ENCODE data around the gene DGKG.

The DGKG gene

DNA sequence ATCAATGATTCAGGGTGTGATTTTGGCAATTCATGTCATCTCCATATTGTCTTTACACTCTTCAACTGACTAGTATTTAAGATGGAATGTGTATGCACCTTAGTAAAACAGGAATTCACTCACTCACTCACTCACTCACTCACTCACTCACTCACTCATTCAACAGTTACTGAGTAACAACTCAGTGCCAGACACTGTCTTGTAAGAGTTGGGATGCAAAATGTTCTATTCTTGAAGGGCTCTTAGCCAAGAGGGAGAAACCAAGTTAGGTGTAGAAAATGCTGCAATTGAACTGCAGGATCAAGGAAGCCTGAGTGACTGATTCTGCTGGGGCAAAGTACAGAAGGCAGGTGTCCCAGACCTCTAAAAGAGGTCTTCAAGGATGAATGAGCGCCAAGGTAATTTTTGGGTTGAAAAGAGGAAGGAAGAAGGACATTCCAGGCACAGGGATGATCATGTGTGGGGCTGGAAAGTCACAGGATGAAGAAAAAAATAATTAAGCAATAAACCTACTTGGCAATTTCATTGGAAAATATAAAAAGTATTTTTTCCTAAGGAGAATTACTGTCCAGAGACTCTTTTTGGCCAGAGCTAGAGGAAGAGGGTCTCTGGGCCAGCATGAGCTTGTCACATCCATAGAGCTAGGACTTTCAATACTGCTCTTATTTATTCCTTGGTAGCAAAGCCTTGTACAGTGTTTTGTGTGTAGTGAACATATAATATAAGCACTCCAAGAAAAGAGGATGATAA is 194.2 kb downstream of the DGKG start:
- DNase-seq = no peak

DNA sequence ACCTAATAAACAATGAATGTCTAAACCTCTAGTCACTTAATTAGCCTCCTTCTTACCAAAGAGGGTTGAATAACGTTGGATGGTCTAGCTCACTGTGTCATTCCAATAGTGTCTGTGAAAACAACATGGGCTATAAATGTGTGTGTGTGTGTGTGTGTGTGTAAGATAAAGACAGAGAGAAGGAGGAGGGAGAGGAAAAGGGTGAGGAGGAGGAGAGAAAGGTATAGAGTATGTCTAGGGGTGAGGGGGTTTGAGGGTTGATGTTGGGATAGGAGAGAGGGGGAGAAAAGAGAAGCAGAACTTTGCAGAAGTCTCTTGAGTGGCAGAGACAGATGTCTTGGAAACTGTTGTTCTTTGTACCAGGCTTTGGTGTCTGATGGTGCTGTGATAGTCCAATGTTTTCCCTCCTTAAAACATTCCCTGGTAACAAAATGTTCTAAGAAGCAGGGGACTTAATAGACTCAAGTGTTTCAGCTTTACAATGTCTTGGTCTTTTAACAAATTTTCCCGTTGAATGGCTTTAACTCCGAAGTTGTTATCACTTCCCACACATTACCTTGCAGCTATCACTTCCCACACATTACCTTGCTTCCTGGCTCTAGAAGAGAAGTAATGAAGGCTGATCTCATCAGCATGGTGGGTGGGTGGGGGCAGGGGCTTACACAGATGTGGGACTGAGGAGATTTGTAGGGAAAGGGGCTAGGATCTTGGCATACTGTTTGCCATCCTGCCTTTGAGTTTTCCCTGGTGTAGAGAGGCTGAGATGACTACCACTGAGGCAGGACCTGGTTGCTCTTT is 195.3 kb downstream of the DGKG start:
- DNase-seq = no peak

DNA sequence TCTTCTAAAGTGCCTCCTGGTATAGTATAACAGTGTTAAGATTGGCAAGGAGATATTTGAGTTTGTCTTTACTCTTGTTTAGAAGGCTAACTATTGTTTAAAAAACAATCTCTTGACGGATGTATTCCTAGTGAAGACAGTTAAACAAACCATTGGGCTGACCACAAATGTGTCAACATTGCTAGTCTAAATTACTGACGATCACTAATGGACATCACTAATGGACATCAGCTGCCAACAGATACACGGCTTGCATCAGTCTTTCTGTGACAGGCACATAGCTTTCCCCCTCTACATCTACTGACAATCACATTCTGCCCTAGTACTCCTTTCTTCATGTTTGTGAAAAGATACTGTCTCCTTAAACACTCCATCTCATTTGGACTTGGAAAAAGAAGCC is 196.0 kb downstream of the DGKG start:
- DNase-seq = no peak

DNA sequence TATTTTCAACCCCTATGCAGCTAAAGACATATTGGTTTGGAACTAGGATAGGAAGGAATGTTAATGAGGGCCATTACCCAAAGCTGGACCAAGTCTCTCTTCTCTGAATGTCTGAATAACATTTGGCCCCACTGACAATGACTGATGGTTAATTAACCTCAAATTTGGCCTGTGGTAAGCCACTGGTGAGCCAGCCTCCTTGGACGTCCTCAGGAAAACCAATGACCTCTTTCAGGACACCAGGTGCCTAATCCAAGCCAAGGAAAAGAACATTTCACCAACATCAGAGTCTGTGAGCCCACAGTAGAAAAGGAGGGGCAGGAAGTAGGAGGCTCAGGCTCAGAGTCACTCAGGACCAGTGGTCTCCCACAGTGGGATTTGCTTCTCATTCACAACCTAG is 196.7 kb downstream of the DGKG start:
- DNase-seq = no peak

DNA sequence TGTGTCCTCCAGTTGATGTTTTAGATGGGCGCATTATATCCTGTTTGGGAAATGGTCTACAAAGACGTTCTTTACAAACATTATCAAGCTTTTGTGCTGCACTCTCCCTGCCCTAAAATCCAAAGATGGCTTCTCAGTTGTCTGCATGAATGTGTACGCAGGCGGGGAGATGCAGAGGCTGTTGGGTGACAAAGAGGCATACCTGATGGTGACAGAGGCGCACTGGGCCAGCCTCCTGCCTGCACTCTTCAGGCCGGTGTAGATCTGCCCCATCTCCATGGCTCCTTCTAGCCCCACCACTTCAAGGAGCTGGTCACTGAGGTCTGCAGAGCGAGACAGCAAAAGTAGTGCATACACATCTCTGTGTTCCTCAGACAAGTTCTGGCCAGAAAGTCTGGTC is 197.3 kb downstream of the DGKG start:
- DNase-seq = no peak

DNA sequence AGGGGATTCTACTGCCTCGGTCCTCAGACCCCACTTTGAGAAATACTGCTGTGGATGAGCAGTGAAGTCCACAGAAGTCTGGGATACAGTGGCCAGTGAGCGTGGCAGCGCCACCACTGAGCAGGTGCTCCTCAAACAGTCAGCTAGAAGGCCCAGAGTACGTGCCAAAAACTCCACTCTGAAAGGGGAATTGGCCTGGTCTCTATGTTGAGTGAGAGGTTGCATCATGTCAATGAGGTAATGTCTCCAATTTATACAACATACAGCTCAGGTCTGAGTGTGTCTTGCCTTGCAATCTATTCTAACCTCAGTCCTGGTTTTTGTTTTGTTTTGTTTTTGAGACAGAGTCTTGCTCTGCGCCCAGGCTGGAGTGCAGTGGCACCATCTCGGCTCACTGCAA is 199.8 kb downstream of the DGKG start:
- DNase-seq = no peak

DNA sequence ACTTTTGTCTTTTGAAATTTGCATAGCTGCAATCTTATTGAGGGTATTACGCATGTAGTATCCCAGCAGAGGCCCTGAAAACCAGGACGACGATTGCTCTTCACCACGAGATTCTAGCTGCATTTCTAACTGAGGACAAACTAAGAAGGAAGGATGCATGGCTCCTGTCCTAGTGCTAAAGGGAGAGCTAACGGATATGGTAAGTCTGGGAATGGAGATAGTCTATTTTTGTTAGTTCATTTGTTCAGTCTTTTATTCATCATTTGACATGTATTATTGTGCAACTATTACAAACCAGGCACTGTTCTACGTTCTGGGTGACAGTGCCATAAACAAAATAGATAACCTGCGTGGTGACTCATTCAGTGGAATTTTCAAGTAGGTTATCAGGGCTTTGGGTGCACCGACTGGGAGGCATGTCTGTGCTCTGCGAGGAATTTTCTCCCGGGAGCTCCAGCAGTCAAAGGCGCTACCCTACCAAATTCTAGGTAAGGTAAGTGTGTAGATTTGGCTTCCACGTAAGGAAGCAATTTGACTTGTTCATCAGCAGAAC is 201.3 kb downstream of the DGKG start:
- no peak for DNase-seq

DNA sequence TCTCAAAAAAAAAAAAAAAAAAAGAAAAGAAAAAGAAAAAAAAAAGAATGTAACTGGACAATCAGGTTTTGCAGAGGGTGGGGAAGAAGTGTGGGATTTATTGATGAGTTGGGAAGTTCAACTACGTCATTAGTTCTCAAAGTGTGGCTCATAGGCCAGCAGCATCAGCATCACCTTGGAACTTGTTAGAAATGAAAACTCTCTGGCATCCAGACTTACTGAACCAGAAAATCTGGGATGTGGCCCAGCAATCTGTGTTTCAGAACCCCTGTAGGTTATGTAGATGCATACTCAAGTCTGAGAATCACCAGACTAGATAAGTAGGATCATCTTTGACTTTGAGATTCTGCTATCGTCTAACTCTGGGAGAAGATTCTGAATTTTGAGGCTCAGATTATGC is 207.4 kb downstream of the DGKG start:
- DNase-seq = no peak

DNA sequence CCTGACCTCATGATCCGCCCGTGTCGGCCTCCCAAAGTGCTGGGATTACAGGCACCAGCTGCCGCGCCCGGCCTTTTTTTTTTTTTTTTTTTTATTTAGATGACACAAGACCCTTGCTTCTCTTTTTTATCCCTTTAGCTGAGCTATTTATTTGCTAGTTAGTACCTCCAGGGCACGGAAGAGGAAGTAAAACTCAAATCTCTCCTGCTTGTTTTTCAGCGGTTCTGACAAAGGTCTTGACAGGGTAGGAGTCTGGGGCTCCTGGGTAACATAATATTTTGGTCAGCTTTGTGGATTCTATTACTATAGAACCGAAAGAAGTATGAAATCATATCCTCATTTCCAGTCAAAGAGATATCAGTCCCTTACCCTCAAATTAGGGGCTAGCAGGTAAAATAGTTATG is 209.1 kb downstream of the DGKG start:
- DNase-seq = no peak

DNA sequence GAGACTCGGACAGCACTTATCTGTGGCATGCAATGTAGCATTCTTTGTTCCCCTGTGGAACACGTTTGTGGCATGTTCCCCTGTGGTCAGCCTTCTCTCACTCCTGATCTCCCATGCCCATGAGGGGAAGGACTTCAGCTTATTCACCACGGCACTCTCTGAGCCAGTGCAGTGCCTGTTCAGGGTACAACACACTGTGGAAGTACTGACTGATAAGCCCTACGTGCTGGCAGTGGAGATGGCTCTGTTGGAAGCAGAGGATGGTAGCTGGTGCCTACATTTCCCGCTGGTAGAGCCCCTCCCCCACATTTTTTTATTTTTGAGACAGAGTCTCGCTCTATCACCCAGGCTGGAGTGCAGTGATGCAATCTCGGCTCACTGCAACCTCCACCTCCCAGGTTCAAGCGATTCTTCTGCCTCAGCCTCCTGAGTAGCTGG is 209.7 kb downstream of the DGKG start:
- no peak for DNase-seq

DNA sequence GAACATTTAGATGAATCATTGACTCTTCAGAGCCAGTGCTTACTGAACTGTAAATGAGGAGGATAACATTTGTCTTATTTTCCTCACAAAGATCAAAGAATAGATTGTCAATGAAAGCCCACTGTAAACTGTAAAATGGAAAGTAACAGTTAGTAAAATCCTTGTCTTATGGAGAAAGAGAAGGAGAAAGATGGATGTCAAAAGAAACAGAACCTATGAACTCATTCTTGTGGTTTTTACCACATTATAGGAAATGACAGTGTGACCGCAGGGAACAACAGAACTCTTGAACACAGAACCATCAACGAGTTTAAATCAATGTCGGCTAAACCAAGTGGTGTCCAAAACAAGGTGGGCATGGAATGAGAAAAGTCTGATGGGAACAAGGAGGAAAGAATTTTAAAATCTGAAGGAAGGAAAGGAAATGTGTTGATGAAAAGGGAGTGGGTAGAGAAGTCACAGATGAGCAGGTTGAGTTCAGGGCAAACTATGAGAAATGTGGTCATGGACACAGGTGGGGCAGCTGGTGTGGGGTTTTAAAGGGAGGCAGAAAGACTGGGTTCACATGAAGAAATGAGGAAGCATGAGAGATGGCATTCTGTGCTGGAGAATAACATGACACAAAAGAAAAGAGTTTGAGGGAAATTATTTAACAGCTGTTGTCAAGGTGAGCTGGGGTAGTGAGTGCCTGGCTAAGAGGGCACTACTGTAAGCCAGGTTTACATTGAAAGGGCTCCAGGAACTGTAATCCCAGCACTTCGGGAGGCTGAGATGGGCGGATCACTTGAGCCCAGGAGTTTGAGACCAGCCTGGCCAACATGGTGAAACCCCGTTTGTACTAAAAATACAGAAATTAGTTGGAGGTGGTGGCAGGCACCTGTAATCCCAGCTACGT is 210.7 kb downstream of the DGKG start:
- no peak for DNase-seq

DNA sequence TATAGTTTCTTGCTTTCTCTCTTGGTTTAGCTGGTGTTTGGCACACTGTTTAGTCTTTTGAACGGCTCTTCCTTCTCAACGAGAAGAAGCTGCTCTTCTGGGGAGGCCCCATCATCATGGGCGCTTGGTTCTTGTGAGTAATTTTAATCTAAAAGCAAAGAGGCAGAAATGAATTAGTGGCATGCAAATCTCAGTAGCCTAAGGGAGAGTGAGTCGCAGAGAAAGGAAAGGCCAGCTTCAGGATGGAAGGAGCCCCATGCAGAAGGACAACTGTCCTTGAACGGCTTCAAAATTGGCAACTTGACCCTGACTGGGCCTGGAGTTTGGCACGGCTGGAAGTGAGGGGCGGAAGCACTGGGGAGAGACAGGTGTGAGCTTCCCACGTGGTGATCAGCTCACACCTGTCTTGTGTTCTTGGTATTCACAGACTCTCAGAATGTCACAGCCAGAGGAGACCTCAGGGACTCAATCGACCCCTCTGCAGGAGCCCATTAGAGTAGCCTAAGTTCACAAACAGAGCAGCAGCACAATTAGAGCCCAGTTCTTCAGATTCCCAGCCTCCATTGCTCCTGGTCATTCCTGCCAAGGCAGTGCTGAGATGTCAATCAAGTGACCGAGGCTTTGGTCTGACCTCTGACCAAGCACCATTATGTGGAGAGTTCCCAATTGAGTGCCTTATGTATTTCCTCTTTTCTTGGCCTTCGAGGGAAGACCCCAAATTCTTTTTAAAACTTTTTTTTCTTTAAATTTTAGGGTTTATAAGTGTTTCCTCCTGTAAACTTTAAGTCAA is 211.8 kb downstream of the DGKG start:
- no peak for DNase-seq

DNA sequence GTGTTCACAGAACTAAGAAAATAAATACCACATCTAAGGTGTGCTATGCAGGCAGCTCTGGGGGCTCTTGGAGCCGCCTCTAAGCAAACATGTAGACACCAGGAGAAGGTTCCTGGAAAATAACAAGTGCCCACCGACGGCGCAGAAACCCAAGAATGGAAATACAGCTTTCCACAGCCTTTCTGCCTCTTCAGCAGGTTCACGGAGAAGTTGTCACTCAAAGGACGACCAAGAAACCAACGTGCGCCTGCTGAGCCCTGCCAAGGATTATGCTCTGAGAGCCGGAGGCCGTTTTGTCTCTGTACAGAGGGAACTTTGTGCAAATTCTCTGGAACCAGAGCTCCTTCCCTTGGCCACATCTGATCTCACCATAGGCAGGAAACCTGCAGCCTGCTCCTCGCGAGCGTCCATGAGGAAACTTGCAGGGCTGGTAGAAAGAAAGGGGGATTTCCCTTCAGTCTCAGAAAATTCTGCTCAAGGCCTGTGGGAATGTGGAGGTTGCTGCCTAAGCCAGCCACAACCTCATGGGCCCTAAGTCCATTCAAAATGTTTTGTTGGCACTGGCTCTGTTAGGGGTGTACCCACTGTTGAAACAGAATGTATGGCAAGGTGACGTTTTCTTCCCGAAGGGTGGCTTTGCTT is 212.6 kb downstream of the DGKG start:
- DNase-seq = no peak

DNA sequence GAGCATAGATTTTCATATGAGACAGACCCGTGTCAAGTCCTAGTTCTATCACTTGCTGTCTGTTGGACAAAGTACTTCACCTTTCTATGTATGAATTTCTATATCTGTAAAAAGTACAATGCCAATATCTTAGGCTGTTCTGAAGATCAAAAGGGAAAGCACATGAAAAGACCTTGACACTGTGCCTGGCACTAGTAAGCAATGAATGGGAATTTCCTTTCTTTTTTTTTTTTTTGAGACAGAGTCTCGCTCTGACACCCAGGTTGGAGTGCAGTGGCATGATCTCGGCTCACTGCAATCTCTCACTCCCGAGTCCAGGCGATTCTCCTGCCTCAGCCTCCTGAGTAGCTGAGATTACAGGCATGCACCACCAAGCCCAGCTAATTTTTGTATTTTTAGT is 217.8 kb downstream of the DGKG start:
- DNase-seq = no peak

DNA sequence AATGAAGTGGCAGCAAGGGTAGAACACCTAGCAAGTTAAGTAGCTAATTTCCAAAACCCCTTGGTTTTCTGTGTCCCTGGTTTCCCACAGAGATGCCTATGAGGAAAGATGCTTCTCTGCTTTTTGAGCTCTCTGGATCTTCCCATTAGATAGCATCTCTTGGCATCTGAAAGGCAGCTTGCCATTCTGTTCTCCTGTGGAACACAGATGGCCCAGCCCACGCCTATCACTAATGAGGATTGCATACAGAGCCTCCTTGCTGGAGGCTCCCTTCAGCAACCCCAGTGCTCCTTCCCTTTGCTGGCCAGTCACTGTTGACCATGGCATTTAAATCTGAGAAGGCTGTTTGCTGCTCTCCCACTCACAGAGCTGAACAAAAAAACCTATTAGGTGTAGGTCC is 218.8 kb downstream of the DGKG start:
- no peak for DNase-seq

DNA sequence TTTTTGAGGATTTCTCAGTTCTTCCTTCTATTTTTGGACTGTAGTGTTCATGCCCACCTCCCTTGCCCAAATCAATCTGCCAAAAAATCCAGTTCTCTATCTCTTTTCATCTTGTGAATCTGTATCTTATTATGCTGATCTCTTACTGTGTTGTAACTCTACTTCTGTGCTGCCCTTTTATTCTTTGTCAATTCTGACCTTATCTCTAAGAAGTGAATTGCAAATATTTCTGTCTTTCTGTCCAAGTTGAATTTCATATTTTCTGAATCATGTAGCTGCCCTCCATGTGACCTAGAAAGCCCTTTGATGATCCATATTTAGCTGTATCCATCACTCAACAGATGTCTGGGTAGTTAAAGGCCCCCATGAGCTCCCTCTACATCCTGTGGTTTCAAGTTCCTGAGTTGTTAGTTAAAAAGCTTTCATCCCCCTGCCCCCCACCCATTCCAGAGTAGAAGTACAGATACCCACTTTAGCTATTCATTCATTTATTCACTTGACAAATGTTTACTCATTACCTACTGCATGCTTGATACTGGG is 219.6 kb downstream of the DGKG start:
- DNase-seq = no peak

DNA sequence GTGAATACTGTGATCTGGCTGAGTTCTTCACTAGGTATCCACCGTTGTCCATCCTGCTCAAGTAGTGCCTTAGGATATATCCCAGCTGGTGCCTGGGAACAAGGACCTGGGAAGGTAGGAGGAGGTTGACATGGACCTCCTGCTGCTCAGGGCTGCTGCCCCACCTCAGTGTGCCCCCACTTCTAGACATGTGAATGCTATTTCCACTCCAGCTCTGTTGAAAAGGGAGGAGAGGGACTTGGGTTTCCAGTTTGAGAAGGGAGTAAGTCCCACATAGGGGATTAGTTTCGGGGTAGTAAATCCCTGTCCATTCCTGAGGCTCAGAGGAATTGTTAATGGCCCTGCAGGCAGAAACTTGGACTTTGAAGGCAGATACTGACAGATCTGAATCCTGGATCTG is 220.2 kb downstream of the DGKG start:
- DNase-seq = no peak

DNA sequence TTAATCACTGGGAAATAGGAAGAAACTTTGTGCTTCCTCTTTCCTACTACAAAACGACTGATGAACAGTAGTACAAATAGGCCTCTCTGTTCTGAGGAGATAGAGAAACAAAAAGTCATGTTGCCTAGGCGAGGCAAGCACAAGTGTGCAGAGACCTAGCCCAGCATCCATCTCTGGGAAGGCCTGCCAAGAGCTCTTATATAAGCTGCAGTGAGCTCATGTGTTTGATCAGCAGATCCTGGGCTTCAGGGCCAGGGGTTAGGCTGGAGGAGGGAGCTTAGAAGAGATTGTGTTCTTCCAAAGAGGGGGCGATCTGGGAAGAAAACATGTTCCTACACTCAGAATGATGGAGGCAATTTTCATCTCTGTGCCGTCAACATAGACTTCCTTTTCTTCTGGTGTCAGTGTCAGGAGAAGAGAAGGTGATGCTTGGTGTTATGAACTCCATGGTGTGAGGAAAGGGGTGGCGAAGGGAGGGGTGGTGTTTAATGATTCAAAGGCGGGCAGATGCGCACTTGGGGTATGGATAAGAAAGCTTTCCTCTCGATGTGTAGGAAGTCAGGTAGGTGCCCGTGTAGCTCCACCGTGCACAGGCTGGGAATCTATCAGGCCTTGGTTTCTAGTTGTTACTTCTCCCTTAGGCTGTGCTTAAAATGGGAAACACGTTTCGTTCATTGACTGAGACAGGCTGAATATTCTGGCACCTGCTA is 223.6 kb downstream of the DGKG start:
- no peak for DNase-seq

DNA sequence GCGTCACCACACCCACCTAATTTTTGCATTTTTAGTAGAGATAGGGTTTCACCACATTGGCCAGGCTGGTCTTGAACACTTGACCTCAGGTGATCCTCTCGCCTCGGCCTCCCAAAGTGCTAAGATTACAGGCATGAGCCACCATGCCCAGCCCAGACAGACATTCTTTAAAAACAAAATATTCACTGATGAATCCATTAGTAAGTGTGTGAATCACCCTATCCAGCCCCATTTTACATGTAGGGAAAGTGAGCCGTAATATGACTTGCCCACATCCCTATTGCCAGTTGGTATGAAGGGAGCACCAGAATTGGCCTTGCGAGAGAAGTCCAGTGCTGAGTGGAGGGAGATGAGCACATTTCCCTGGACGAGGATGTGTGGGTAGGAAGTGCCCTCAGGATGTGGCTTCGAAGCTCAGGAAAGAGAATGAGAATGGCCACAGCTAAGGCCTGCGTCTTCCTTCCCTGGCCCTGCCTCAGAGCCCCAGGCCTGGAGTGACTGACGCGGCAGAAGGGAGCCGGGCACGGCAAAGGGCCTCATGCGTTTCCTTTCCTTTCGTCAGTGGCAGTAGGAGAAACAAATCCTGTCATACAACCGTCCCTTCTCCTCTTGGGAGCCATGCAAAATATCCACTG is 224.9 kb downstream of the DGKG start:
- no peak for DNase-seq

DNA sequence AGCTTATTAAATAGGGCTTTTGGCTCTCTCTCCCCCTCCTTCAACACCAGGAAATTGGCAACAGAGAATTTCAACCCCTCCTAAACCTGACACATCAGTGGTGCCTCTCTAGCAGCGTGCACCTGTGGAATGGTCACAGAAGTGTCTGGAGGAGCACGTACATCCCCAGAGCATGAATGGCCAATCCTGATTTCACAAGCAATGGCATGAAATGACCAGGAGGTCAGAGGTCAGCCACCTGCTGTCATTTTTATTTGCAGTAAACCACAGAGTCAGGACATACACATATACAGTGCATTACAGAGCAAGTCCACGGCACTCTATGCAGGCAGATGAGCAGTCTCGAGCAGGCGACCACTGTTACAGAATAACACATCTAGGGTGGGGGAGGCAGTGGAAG is 228.1 kb downstream of the DGKG start:
- no peak for DNase-seq
